ENCODE results near the gene HNRNPC.

GRCh38 chr14:21264025-21264801 lies 5.0 kb downstream of the HNRNPC start:
- TF ChIP-seq POLR2A (IDR thresholded peaks at IDR 0.05; ENCODE audit: low read depth), result no peak
- TF ChIP-seq EP300 (IDR thresholded peaks at IDR 0.05), result no peak

All from esophagus muscularis mucosa (tissue), 2 donors.